ACHN (cell line): Measurements from ENCODE around the gene KRT2.

Experiments
- DNase-seq: peaks from one replicate; pipeline ENCODE4 v3.0.0-alpha.2; 2015
- in situ Hi-C: cut with HindIII; loops from 2 replicates; pipeline ENCODE4 v1.10.0; 2017; ENCODE audit warnings: low sequenced_read_pairs, low pct_ligation_motif_present, low pct_unique_long_range_greater_than_20kb

KRT2 gene

DNA sequence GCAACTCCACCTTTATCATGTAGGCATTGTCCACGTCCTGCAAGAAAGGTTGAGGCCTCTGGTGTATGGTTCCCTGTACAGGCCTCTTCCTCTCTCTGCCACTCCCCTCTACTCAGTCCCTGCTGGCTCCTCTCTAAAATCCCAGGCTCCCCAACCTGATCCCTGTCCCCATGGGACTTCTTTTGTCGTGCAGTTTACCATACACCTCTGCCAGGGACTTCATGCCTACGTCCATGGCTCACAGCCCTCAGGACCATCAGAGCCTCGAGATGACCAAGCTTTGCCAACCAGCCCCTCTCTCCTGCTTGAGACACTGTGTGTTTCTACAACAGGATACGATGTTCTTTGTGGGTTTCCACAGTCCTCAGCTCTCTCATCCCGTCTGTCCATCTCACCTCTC lies 2.9 kb downstream of the KRT2 start:
- in situ Hi-C loops: no loop called here
- DNase-seq: no peak

DNA sequence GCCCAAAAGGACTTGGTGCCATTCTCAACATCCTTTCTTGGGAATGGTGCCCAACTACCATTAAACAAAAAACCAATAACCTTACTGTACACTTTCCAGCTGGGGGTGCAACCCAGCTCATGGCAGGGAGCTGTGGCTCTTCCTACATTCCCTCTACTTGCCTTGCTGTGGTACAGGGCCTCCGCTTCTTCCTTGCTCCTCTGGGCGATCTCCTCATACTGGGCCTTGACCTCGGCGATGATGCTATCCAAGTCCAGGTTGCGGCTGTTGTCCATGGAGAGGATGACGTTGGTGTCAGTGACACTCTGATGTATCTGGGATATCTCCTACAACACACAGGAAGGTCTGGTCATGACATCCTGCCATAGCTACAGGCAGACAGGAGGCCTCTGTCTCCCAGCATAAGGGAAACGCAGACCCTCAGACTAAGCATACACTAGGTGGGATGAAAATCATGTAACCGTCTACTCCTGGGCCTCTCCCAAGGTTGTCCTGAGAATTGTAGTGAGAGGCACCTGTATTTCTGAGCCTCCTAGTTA lies 3.9 kb downstream of the KRT2 start:
- in situ Hi-C loops: no loop called here
- no peak for DNase-seq

DNA sequence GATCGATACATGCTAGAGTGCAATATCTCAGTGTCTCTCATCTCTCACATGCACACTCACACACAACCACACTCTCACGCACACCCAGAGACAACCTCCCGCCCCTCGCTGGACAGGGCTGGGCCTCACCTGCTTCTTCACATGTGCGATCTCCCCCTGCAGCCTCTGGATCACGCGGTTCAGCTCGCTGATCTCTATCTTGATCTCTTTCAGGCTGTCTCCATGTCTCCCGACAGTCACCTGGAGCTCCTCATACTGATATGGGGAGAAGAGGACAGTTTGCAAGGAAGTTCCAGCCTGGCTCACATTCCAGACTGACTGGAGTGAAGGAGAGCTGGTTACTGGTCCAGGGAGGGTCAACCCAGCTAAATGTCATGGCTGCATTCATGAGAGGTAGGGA lies 4.4 kb downstream of the KRT2 start:
- in situ Hi-C loops: no loop called here
- no peak for DNase-seq

DNA sequence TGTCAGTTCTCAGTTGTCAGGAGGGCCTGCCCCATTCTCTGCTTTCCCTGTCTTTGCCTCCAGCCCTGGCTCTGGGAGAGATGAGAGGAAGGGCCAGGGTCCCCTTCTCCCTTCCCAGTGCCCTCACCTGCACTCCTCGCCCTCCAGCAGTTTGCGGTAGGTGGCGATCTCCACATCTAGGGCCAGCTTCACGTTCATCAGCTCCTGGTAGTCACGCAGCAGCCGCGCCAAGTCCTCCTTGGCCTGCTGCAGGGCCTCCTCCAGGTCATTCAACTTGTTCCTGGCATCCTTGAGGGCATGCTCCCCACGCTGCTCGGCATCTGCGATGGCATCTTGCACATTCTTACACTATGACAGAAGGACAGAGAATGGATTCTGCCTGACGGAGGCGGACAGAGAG lies 5.4 kb downstream of the KRT2 start:
- DNase-seq: no peak
- in situ Hi-C loops: no loop called here

DNA sequence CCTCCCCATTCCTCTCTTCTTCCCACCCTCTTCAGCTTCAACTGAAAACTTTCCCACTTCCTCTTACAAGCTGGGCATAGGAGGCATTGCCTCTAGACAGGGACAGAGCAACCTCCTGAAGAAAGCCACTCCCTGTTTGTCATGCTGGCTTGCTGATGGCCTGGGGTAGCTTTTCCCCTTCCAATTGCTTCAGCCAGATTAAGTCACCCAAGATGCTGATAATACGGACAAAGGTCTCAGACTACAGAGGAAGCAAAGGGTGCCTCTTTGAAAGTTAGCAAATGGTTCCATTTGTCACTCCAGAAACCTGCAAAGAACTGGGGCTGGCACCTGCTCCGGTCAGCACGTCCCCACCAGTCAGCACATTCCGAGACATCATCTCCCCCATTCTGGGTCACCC lies 6.0 kb downstream of the KRT2 start:
- in situ Hi-C loops: no loop called here
- no peak for DNase-seq

DNA sequence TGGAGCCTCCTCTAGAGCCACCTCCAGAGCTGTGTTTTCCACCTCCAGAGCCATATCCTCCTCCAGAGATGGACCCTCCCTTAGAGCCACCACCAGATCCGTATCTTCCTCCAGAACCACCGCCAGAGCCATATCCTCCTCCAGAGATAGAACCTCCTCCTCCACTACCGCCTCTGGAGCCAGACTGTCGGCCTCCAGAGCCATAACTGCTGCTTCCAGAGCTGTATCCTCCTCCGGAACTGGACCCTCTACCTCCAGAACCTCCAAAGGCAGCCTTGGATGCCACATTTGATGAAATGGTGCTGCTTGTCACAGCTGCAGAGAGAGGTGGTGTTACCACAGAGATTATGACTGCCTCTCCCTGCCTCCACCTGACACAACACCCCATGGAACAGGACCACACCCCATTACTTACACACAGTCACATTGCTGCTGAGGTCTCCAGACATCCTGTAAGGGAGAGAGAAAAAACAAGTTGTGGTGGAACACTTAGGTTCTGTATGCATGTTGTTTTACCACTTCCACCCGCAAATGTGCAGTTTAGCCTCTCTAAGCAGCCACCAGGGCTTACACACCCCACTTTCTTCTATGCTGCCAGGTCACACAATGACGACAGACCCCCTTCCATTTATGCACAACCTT lies 6.8 kb downstream of the KRT2 start:
- in situ Hi-C loops: no loop called here
- DNase-seq: no peak

DNA sequence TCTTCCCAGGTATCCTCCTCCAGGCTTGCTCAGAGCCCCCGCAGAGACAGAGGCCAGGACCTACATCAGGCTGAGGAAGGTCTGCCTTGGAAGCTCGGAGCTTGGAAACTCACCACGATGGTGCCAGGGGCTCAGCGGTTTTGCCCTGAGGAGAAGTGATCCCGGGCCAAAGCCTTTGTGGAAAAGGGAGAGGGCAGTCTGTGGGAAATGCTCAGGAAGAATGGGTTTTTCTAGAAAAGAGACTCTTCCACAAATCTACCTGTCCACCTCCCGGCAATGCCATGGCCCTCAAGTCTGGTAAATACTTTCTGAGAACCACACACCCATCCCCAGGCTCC lies 8.0 kb downstream of the KRT2 start:
- DNase-seq: no peak
- in situ Hi-C loops: no loop called here

DNA sequence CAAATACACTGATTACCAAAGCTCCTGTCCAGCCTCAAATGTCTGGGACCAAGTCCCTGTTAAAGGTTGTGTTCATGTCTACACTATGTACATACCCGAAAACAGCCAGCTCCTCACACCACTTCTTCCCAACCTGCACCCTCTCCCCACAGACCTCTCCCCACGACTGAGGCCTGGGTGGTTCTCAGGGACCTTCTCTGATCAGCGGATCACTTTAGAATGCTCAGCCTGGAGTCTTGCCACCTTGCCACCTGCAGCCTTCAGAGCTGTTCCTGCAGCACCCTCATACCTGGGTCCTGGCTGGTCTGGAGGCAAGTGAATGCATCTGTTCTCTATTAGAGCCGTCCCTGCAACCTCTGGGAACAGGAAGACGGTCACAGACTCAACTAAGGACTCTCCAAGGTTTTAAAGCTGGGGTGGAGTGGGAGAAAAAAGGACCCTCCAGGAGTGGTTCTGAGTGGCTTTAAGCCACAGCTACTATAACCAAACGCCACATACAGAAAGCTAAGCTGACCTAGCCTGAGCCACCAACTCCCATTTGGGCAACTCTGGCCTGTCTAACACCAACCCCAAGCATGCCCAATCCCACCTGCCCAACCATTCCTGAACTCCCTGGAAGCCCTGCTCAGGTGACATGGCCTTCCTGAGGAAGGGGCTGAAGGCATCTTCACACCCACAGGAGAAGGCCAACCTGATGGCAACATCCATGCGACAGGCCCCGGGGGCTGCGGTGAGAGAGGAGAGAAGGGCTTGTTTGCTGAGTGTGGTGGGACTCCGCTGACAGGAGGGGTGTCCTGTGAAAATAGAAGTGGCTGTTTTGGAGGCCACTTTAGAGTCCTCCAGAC lies 8.6 kb downstream of the KRT2 start:
- no peak for DNase-seq
- in situ Hi-C loops: no loop called here

DNA sequence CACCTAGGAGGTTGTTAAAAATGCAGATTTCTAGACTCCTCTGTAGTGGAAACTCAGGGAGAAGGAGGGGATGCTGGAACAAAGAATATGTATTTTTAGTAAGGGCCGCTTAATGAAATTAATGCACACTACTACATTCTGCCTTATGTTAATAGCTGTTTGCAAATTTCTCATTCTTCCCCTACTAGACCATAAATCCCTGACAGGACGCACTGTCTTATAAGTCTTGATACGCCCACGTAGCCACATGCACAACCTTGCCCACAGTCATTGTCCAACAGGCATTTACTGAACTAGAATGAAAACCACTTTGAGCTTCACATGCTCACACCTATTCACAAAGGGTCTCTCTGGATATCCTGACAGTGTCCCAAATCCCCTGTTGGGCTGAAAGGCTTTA lies 10.5 kb downstream of the KRT2 start:
- no peak for DNase-seq
- in situ Hi-C loops: no loop called here

DNA sequence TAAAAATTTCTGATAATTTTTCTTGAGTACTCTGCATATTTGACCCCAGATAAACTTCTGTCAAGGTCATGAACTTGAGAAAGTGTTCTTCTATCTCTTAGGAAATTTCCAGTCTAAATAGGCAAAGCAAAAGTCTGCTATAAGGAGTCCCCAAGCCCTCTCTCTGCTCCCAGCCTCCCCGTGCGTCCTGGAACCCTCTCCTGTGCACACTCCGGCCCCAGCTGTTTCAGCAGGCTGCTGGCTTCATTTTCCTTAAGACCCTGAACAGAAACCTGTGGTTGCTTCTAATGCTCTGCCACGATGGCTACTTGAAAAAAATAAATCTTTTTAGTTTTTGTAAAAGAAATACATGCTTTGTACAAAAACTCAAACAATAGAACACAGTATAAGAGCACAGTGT lies 14.7 kb downstream of the KRT2 start:
- no peak for DNase-seq
- in situ Hi-C loops: no loop called here

DNA sequence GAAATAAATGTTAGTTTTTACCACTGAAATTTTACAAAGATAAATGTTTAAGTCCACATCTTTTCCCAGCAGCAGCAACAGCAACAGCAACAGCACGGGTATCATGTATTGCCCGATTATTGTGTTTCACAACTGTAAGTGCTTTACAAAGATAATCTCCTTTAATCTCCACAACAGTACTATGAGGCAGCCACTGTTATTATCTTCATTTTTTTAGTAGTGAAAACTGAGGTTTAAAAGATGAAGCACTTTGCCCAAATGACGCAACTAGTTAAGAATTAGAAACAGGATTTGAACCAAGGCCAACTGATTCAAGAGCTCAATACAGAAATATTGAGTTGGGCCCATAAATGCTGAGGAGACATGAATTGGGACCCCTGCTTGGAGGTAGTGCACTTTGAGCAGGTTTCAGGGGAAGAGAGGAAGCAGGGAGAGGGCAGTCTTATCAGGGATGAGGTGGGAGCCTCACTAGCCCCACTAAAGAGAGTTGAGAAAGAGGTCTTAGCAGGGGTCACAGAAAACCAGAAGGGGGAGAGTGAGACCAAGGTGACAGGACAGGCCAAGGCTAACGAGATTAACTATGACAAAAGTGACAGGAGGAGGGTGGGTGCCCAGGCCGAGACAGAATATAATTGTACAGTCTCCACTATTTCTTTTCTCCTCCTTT lies 15.3 kb downstream of the KRT2 start:
- in situ Hi-C loops: no loop called here
- DNase-seq: no peak

DNA sequence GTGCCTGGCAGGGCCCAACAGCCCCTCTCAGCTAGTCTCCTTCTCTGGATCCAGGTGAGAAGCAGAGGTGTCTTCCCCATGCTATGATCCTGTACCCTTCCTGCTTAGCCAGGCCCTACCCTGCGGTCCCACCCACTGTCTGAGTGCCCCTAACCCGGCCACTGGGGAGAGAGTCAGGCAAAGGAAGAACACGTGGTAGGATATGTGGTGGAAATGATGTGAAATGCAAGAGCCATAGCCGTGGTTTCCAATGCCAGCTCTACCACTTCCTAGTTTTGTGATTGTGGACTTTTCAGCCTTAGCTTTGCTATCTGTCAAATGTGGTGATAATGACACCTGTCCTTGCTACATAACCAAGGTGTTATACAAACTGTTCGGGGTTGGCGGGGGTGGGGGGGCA lies 15.8 kb downstream of the KRT2 start:
- in situ Hi-C loops: no loop called here
- DNase-seq: no peak

DNA sequence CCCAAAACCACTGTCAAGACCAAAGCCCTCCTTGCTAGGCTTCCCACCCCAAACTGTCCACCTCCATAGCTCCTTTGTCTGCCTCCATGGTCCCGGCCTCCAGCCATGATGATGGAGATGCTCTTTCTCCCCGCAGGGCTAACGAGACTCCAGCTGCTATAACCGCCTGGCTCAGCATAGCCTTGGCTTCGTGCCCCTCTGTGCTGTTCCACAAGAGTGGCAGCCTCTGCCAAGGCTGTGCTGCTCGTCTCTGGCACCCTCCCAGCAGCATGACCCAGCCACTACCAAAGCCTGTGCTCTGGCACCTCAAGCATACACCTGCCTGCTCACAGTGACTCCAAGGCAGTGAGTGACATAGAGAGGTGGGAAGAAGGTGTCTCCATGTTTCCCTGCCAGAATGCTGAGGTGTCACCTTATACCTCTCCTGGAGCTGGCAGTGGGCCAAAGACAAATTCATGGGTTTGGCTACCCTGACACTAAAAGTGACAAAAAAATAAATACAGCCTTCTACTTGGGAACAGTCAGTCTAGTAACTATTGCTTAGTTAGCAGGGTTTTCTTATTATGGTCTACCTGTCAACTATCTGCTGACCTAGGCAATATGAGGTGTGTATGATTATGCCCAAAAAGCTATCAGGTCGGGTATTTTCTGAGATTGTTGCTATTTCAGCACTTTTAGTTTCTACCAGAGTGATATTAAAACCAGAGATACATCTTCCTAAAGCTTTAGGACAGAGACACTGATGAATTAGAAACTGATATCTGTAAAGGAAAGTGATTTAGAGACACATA lies 17.6 kb downstream of the KRT2 start:
- no peak for DNase-seq
- in situ Hi-C loops: no loop called here

DNA sequence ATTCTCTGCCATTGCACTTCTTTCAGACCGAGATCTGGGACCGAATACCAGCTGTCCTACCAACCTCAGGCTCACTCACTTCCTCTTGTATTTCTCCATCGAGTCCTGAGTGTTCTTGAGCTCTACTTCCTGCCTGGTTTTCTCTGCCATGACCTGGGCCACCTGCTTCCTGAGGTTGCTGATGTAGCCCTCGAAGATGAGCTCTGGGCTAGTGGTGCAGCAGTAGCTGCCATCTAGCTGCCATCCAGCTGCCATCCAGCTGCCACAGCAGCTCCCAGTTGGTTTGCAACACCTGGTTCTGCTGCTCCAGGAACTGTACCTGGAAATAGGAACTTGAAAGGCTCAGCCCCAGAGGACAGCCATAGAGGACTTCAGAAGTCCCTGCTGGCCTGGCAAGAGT lies 18.6 kb downstream of the KRT2 start:
- DNase-seq: no peak
- in situ Hi-C loops: no loop called here

DNA sequence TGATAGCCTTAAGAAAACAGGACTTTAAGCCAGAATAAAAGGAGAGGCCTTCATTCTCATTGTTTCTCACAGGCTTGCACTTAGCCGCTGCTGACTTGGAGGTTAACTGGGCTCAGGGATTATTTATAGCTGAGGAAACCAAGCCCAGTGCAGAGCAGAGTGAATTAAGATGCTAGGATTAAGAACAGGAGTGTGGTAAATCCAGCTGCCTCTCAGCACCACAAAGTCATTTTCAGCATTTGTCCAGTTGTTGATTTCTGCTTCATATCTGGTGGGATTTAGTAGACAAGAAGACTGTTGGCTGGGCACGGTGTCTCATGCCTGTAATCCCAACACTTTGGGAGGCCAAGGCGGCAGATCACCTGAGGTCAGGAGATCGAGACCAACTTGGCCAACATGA lies 19.4 kb downstream of the KRT2 start:
- in situ Hi-C loops: no loop called here
- no peak for DNase-seq

DNA sequence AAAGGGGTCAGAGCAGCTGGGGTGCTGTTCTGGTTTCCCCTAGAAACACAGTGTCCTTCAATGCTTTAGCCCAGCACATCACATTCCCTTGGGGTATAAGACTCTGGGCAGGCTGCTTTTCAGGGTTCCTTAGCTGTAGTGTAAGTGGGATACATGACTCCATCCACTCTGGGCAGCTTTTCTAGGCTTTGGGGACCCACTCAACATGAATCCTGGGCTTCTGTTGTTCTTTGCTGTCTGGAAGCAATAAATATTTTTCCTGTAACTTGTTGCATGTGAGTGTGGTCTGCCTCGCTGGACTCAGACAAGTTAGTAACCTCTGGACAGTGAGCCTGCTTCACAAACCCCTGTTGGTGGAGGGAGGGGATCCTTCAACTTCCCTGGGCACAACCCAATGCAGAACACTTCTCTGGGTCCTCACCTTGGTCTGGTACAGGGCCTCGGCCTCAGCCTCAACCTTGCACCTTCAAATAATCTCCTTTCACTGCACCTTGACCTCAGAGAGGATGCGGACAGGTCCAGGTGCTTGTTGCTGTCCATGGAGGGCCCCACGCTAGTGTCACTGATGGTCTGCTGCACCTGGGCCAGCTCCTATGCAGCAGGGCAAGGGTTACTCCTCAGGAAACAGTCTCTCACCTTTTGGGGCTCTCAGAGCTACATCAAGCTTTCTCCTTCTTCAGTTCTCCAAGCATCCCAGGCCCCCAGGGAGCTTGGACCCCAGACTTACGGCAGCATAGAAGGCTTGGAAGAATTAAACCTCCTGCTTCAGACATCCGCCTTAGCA lies 20.1 kb downstream of the KRT2 start:
- in situ Hi-C loops: no loop called here
- no peak for DNase-seq

DNA sequence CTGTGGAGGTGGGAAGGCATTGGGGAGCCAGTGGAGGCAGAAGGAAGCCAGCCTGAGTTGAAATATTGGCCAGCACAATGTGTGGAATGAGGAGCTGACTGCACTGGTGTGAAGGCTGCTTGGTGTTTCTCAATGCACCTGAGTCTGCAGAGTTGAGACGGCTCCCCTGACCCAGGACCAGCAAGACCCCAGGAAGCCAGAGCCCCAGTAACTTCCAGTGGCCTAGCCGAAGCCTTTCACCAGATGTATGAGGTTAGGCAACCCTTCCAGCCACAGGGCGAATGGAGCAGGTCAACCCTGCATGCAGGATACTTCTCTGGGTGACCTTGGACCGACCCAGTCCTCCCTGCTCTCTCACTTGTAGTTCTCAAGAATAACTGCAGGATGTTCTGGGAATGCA lies 20.7 kb downstream of the KRT2 start:
- DNase-seq: no peak
- in situ Hi-C loops: no loop called here

DNA sequence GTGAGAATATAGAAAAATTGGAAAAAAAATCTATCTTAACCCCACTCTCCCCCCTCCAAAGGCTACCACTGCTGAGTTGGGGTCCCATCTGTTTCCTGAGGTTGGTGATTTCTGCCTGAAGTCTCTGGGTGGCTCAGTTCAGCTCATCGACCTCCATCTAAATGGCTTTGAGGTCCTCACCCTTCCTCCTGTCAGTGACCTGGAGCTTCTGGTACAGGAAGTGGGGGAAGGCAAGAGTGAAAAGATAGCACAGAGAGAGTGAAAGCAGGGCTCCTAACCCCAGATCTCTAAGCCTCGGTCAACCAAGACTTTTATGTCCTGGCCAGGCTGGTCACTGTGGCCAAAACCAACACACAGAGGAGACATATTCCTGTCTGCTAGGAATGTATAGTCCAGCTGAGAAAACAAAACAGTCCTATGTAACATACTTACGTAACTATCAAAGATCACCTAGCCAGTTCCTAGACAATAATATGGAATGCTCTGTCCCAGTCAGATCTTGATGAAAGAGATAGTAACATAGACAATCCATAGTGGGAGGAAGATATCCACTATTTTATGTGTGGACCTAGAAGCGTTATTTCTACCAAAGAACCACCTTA lies 21.3 kb downstream of the KRT2 start:
- in situ Hi-C loops: no loop called here
- no peak for DNase-seq
